ENCODE measurements around the gene ABCC4.

The ABCC4 gene

GRCh38 chr13:95337597-95337996 is 36.3 kb upstream of the ABCC4 start:
- no peak for TF ChIP-seq CTCF (IDR thresholded peaks at IDR 0.05; ENCODE audit: control insufficient read depth, insufficient read depth, low read depth, low read length, missing control alignments)
- no peak overlapping the region for H3K4me3 ChIP-seq (ENCODE audit: control insufficient read depth, low read depth, low read length)
- no peak for DNase-seq (ENCODE audit: low read depth)

- TF ChIP-seq CTCF (IDR thresholded peaks at IDR 0.05; ENCODE audit: control insufficient read depth, insufficient read depth, low read depth, low read length, missing control alignments) = no peak
- no peak for DNase-seq (ENCODE audit: low read depth)
- H3K4me3 ChIP-seq (ENCODE audit: control insufficient read depth, low read depth, low read length) = no peak overlapping the region
Observed at GRCh38 chr13:95335667-95336066, 34.4 kb upstream of the ABCC4 start.

- no peak for TF ChIP-seq CTCF (IDR thresholded peaks at IDR 0.05; ENCODE audit: control insufficient read depth, insufficient read depth, low read depth, low read length, missing control alignments)
- H3K4me3 ChIP-seq (ENCODE audit: control insufficient read depth, low read depth, low read length) = no peak overlapping the region
- DNase-seq (ENCODE audit: low read depth) = no peak
Observed at GRCh38 chr13:95328386-95328785, 27.1 kb upstream of the ABCC4 start.

- TF ChIP-seq CTCF (IDR thresholded peaks at IDR 0.05; ENCODE audit: control insufficient read depth, insufficient read depth, low read depth, low read length, missing control alignments) = no peak
- DNase-seq (ENCODE audit: low read depth) = no peak
- no peak overlapping the region for H3K4me3 ChIP-seq (ENCODE audit: control insufficient read depth, low read depth, low read length)
Observed at GRCh38 chr13:95327190-95327589, 25.9 kb upstream of the ABCC4 start.

GRCh38 chr13:95326695-95327094 is 25.4 kb upstream of the ABCC4 start:
- no peak for TF ChIP-seq CTCF (IDR thresholded peaks at IDR 0.05; ENCODE audit: control insufficient read depth, insufficient read depth, low read depth, low read length, missing control alignments)
- H3K4me3 ChIP-seq (ENCODE audit: control insufficient read depth, low read depth, low read length) = no peak overlapping the region
- no peak for DNase-seq (ENCODE audit: low read depth)

GRCh38 chr13:95325485-95325884 is 24.2 kb upstream of the ABCC4 start:
- no peak for TF ChIP-seq CTCF (IDR thresholded peaks at IDR 0.05; ENCODE audit: control insufficient read depth, insufficient read depth, low read depth, low read length, missing control alignments)
- H3K4me3 ChIP-seq (ENCODE audit: control insufficient read depth, low read depth, low read length) = no peak overlapping the region
- no peak for DNase-seq (ENCODE audit: low read depth)

Measured in AG09309 (cell line).